H1 (cell line): ENCODE measurements around the gene PAX8. TPM values are rescaled to one million over a fixed set of nuclear protein-coding genes. Genes with fewer than 3 reads are reported as not detected.

Experiments used
- CTCF ChIA-PET: fragments of 300-600 bp; sonication (Branson Sonifier 250); formaldehyde crosslinking; loops from one replicate; lab custom pipeline; 2021; ENCODE audit not compliant: partially characterized antibody; lab: Charles Lee
- POLR2A ChIA-PET: fragments of 300-600 bp; sonication (Branson Sonifier 250); formaldehyde crosslinking; loops from one replicate; lab custom pipeline; 2021; ENCODE audit warnings: inconsistent platforms; ENCODE audit not compliant: partially characterized antibody; lab: Charles Lee
- DNase-seq, 2 experiments: peaks; one replicate each; pipeline versions ENCODE4 v3.0.0 to v3.0.0-alpha.2; 2010 to 2022; ENCODE audit warnings: low spot score in 2 of 2, low read depth in 1 of 2, mixed read lengths in 1 of 2
- FAIRE-seq: peaks from 2 replicates; lab custom pipeline; 2011; peaks lifted over from hg19 to GRCh38; lab: Jason Lieb, UNC
- H2AFZ ChIP-seq: 2 replicates; pipeline ENCODE4 v1.8.1; 2012; ENCODE audit warnings: low read length, inconsistent platforms
- H2AK5ac ChIP-seq: 2 replicates; pipeline ENCODE4 v1.6.1; 2013; ENCODE audit warnings: low read depth, low read length
- H2BK120ac ChIP-seq: replicated peaks from 2 replicates; pipeline ENCODE3; 2013; ENCODE audit warnings: low read depth, low read length, inconsistent platforms
- H2BK12ac ChIP-seq: 2 replicates; pipeline ENCODE4 v1.6.1; 2013; ENCODE audit warnings: low read depth, low read length
- H2BK15ac ChIP-seq: 2 replicates; pipeline ENCODE4 v1.6.1; 2013; ENCODE audit warnings: low read length
- H2BK20ac ChIP-seq: 2 replicates; pipeline ENCODE4 v1.6.1; 2013; ENCODE audit warnings: low read length
- H2BK5ac ChIP-seq: 2 replicates; pipeline ENCODE4 v1.6.1; 2013; ENCODE audit warnings: low read depth, low read length
- H3K14ac ChIP-seq: 2 replicates; pipeline ENCODE4 v1.6.1; 2013; ENCODE audit warnings: inconsistent platforms; ENCODE audit not compliant: insufficient read length
- H3K18ac ChIP-seq: 2 replicates; pipeline ENCODE4 v1.6.1; 2013; ENCODE audit warnings: low read length; ENCODE audit errors: extremely low read depth
- H3K23ac ChIP-seq: 2 replicates; pipeline ENCODE4 v1.6.1; 2013; ENCODE audit warnings: inconsistent platforms; ENCODE audit not compliant: insufficient read length
- H3K23me2 ChIP-seq: 2 replicates; pipeline ENCODE4 v1.6.1; 2013; ENCODE audit warnings: low read depth, low read length
- H3K27ac ChIP-seq: 2 replicates; pipeline ENCODE4 v1.6.1; 2011; ENCODE audit warnings: low read depth, low read length, inconsistent platforms
- H3K27me3 ChIP-seq, 4 experiments: replicated peaks in 1 of 4; 1 replicate in 1 of 4; 2 replicates in 3 of 4; pipeline versions ENCODE4 v1.6.1 to v1.8.1; 2011 to 2013; ENCODE audit warnings: low read length in 3 of 4, mild to moderate bottlenecking in 3 of 4, inconsistent platforms in 2 of 4, mixed read lengths in 2 of 4, moderate library complexity in 1 of 4; ENCODE audit not compliant: control insufficient read depth in 3 of 4, insufficient read depth in 3 of 4; ENCODE audit errors: extremely low read depth in 1 of 4
- H3K36me3 ChIP-seq, 4 experiments: 2 replicates each; pipeline versions ENCODE4 v1.6.1 to v1.8.1; 2011 to 2013; ENCODE audit warnings: mild to moderate bottlenecking in 4 of 4, low read length in 3 of 4, moderate library complexity in 2 of 4, control low read depth in 1 of 4, inconsistent platforms in 1 of 4; ENCODE audit not compliant: insufficient read depth in 4 of 4, control insufficient read depth in 2 of 4
- H3K4ac ChIP-seq: replicated peaks from 2 replicates; pipeline ENCODE3; 2013; ENCODE audit warnings: low read length, low read depth, mixed read lengths, inconsistent platforms; ENCODE audit not compliant: insufficient read length
- H3K4me1 ChIP-seq, 4 experiments: replicated peaks in 1 of 4; 1 replicate in 1 of 4; 2 replicates in 3 of 4; pipeline versions ENCODE4 v1.6.1 to v1.8.1; 2011 to 2013; ENCODE audit warnings: low read length in 3 of 4, inconsistent platforms in 2 of 4, mixed read lengths in 1 of 4; ENCODE audit not compliant: insufficient read depth in 4 of 4, control insufficient read depth in 3 of 4
- H3K4me2 ChIP-seq, 2 experiments: 2 replicates each; pipeline versions ENCODE4 v1.6.1 to v1.8.1; 2011 to 2013; ENCODE audit warnings: low read depth in 2 of 2, low read length in 2 of 2, control low read depth in 1 of 2, inconsistent platforms in 1 of 2, mild to moderate bottlenecking in 1 of 2; ENCODE audit not compliant: insufficient read depth in 1 of 2
- H3K4me3 ChIP-seq, 4 experiments: fragments of 200-600, 300-600 bp in 1 of 4; sonication (generic), shearing (Covaris generic), sonication (Bioruptor Twin) in 1 of 4; 2 replicates each; pipeline versions ENCODE4 v1.5.1 to v1.8.1; 2011 to 2016; ENCODE audit warnings: low read length in 4 of 4, low read depth in 3 of 4, control low read depth in 2 of 4, inconsistent platforms in 2 of 4, mild to moderate bottlenecking in 2 of 4, mixed read lengths in 1 of 4, moderate library complexity in 1 of 4; ENCODE audit not compliant: insufficient read depth in 2 of 4; ENCODE audit errors: extremely low read depth in 1 of 4
- H3K56ac ChIP-seq: replicated peaks from 2 replicates; pipeline ENCODE3; 2013; ENCODE audit warnings: low read depth, mild to moderate bottlenecking, mixed read lengths, low read length, inconsistent platforms; ENCODE audit not compliant: insufficient read length
- H3K79me1 ChIP-seq: 2 replicates; pipeline ENCODE4 v1.6.1; 2013; ENCODE audit warnings: low read depth, low read length, control low read depth
- H3K79me2 ChIP-seq, 2 experiments: 2 replicates each; pipeline versions ENCODE4 v1.6.1 to v1.8.1; 2012 to 2013; ENCODE audit warnings: low read length in 2 of 2, mild to moderate bottlenecking in 2 of 2, inconsistent platforms in 1 of 2; ENCODE audit not compliant: insufficient read depth in 2 of 2, control insufficient read depth in 1 of 2
- H3K9ac ChIP-seq, 4 experiments: replicated peaks in 1 of 4; 1 replicate in 1 of 4; 2 replicates in 3 of 4; pipeline versions ENCODE4 v1.6.1 to v1.8.1; 2011 to 2013; ENCODE audit warnings: low read depth in 3 of 4, low read length in 3 of 4, control low read depth in 2 of 4, mild to moderate bottlenecking in 2 of 4, moderate library complexity in 2 of 4, inconsistent platforms in 1 of 4; ENCODE audit errors: extremely low read depth in 1 of 4
- H3K9me3 ChIP-seq, 2 experiments: 2 replicates each; pipeline versions ENCODE4 v1.6.1 to v1.8.1; 2012 to 2013; ENCODE audit warnings: mild to moderate bottlenecking in 2 of 2, moderate library complexity in 2 of 2, control low read depth in 1 of 2, inconsistent platforms in 1 of 2, low read depth in 1 of 2, low read length in 1 of 2, mixed read lengths in 1 of 2; ENCODE audit not compliant: insufficient read depth in 2 of 2
- H4K20me1 ChIP-seq, 2 experiments: replicated peaks in 1 of 2; 2 replicates each; pipeline versions ENCODE3 to v1.8.1; 2011 to 2013; ENCODE audit warnings: inconsistent platforms in 2 of 2, low read length in 2 of 2, mild to moderate bottlenecking in 1 of 2; ENCODE audit not compliant: insufficient read depth in 2 of 2, control insufficient read depth in 1 of 2
- H4K5ac ChIP-seq: 2 replicates; pipeline ENCODE4 v1.6.1; 2013; ENCODE audit warnings: low read length, low read depth, mixed read lengths, inconsistent platforms; ENCODE audit not compliant: insufficient read length
- H4K8ac ChIP-seq: 2 replicates; pipeline ENCODE4 v1.8.0; 2013; ENCODE audit warnings: mild to moderate bottlenecking, moderate library complexity, low read length, inconsistent platforms; ENCODE audit not compliant: insufficient read depth; ENCODE audit errors: extremely low read depth
- H4K91ac ChIP-seq: replicated peaks from 2 replicates; pipeline ENCODE3; 2013; ENCODE audit warnings: low read length, mixed read lengths, inconsistent platforms; ENCODE audit not compliant: insufficient read length
- JUND ChIP-seq: IDR thresholded peaks from 2 replicates; pipeline ENCODE4 v1.6.1; 2011; ENCODE audit warnings: mild to moderate bottlenecking, improper control_type of control experiment, low read length
- KDM1A ChIP-seq: fragments of 200-600, 300-600 bp; sonication (generic); IDR thresholded peaks from 2 replicates; pipeline ENCODE4 v1.7.1; 2016; ENCODE audit warnings: mild to moderate bottlenecking, low read length, borderline replicate concordance
- RXRA ChIP-seq: IDR thresholded peaks from 2 replicates; pipeline ENCODE4 v1.6.1; 2011; ENCODE audit warnings: low read depth, mild to moderate bottlenecking, low read length, moderate library complexity; ENCODE audit not compliant: insufficient read depth
- WGBS, 2 experiments: shearing (Covaris generic) in 1 of 2; methylation state at CpG; one replicate each; pipeline versions ENCODE4 v1.1.6 to v1.1.7; 2013 to 2015; ENCODE audit warnings: low lambda C conversion rate in 2 of 2, mixed read lengths in 2 of 2, inconsistent platforms in 1 of 2, low coverage in 1 of 2, missing lambda C conversion rate in 1 of 2; ENCODE audit not compliant: insufficient replicate concordance in 2 of 2, insufficient coverage in 1 of 2, insufficient read length in 1 of 2; ENCODE audit errors: extremely low coverage in 1 of 2, missing lambda C conversion rate in 1 of 2; 5-methylcytosine and 5-hydroxymethylcytosine counted together
- polyA plus RNA-seq, 7 experiments: library from polyadenylated mRNA; depleted of rRNA in 3 of 7; stranded (reverse) in 5 of 7; unstranded in 2 of 7; fragments of >200 nt in 5 of 7; fragments of 200-250 nt in 2 of 7; gene quantifications; 1 replicate in 5 of 7; 2 replicates in 1 of 7; 4 replicates in 1 of 7; pipeline versions ENCODE4 v1.2.1 to v1.2.3, GENCODE V29; 2011 to 2013; ENCODE audit warnings: missing spikeins in 2 of 7, mixed read lengths in 2 of 7
- total RNA-seq: library from RNA; stranded (reverse); fragmentation: NEBNext Ultra II Directional; extraction: Animal tissue kit (Norgen Biotek cat#: 25700); gene quantifications from 2 replicates; pipeline ENCODE4 v1.2.1, GENCODE V29; 2021

Gene PAX8
- total and polyA plus RNA-seq, 2 of the 8 experiments (the other 6 are each of a cell fraction or from before 2014, with no cell fraction given) = 0.02 TPM; not detected in 1

GRCh38 chr2:113197347-113198047 lies 81.2 kb downstream of the PAX8 start:
- ChIA-PET POLR2A (interaction anchor here (0.6 to 1.6 kb wide), 2 partner anchors 41 to 52 kb away, joined by 3 to 6 read pairs; no protein-coding TSS in a partner anchor), CTCF (interaction anchor here (0.9 to 16.5 kb wide), 17 partner anchors 13 to 193 kb away, joined by 3 to 253 read pairs (median 10); partner anchors contain the start of gene PSD4)
- H4K8ac ChIP-seq = no peak overlapping the region; the same call in 1 of the 2 replicates
- DNase-seq = no peak
- FAIRE-seq = no peak
- H3K36me3 ChIP-seq = no peaks in the 10 kb centered on the region
- H2BK5ac ChIP-seq = no peak overlapping the region
- no peak overlapping the region for H3K18ac ChIP-seq
- no peak overlapping the region for H3K23ac ChIP-seq
- H2BK12ac ChIP-seq = no peak overlapping the region
- H4K91ac ChIP-seq = no peak overlapping the region
- H4K20me1 ChIP-seq = no peaks in the 10 kb centered on the region
- H3K79me1 ChIP-seq = no peaks in the 10 kb centered on the region
- H3K14ac ChIP-seq = no peak overlapping the region
- no peaks in the 10 kb centered on the region for H3K79me2 ChIP-seq
- H2BK15ac ChIP-seq = no peak overlapping the region
- no peak overlapping the region for H3K4ac ChIP-seq
- H3K9ac ChIP-seq = no peak overlapping the region
- H3K56ac ChIP-seq = no peak overlapping the region
- no peak overlapping the region for H2AK5ac ChIP-seq
- H3K27ac ChIP-seq = no peak overlapping the region
- H2AFZ ChIP-seq = no peak overlapping the region
- 90% methylated on average over 17 of the region's 17 CpGs; no CpG with 5 or more reads in 1 of the 2 experiments for WGBS, 2 experiments
- peaks cover 2% of the 10 kb centered on the region; the same call in 1 of the 2 replicates for H3K23me2 ChIP-seq
- no peak overlapping the region; a peak in 1 of 4 replicates for H3K4me2 ChIP-seq
- no peak overlapping the region for H2BK120ac ChIP-seq
- no peak overlapping the region for H3K4me3 ChIP-seq
- no peak for TF ChIP-seq JUND
- no peak for TF ChIP-seq RXRA
- no peak for TF ChIP-seq KDM1A
- no peaks in the 10 kb centered on the region for H3K9me3 ChIP-seq
- H3K4me1 ChIP-seq = no peaks in the 10 kb centered on the region; a peak in 2 of 7 replicates
- H2BK20ac ChIP-seq = no peak overlapping the region
- H3K27me3 ChIP-seq = peaks cover 0 to 2% (median 0%) of the 10 kb centered on the region in 4 experiments; a peak in 1 of 7 replicates
- no peak overlapping the region for H4K5ac ChIP-seq
